HCT116 (cell line): ENCODE measurements around the gene CELF4. TPM values are rescaled to one million over a fixed set of nuclear protein-coding genes. Genes with fewer than 3 reads are reported as not detected.

Source experiments
- ATAC-seq: fragments of 200-7000 bp; cut with Tn5 transposase; 2 replicates; pipeline ENCODE4 v1.9.1; 2020; ENCODE audit warnings: mild to moderate bottlenecking, moderate library complexity
- BruUV-seq: library from RNA; stranded (reverse); fragments of 400-500 nt; replicated peaks from 2 replicates; lab custom pipeline; 2021; lab: Mats Ljungman, UMichigan
- CTCF ChIA-PET: fragments of 300-600 bp; sonication (Branson Sonifier 250); formaldehyde crosslinking; loops from one replicate; lab custom pipeline; 2021; ENCODE audit warnings: antibody characterized with exemption; lab: Charles Lee
- POLR2A ChIA-PET: fragments of 300-600, 350-600 bp; sonication (Branson Sonifier 250); formaldehyde crosslinking; loops from one replicate; lab custom pipeline; 2021; ENCODE audit warnings: antibody characterized with exemption; lab: Charles Lee
- RAD21 ChIA-PET, 2 experiments: fragments of 300-600 bp; sonication (Branson Sonifier 250); formaldehyde crosslinking; loops; one replicate each; lab custom pipeline; 2023; ENCODE audit warnings: low total read pairs in 2 of 2; ENCODE audit not compliant: uncharacterized antibody in 2 of 2, unreplicated experiment in 2 of 2, low non-redundant PET in 1 of 2; lab: Charles Lee
- DNase-seq: peaks from one replicate; pipeline ENCODE4 v3.0.0-alpha.2; 2010; ENCODE audit warnings: low read depth, low spot score
- H2AFZ ChIP-seq: fragments of 200-600 bp; shearing (Covaris generic), sonication (generic); 2 replicates; pipeline ENCODE4 v1.6.1; 2017; ENCODE audit warnings: low read depth, mixed run types, mixed read lengths, antibody characterized with exemption, low read length; ENCODE audit not compliant: poor library complexity, severe bottlenecking
- H3K27ac ChIP-seq: 2 replicates; pipeline ENCODE4 v1.5.1; 2012; ENCODE audit warnings: low read depth, low read length
- H3K27me3 ChIP-seq: fragments of 200-600 bp; sonication (generic); 2 replicates; pipeline ENCODE4 v1.6.1; 2016; ENCODE audit warnings: mixed run types, low read length, mixed read lengths; ENCODE audit not compliant: insufficient read depth
- H3K36me3 ChIP-seq, 2 experiments: fragments of 200-500 bp in 1 of 2; fragments of 200-600 bp in 1 of 2; sonication (Bioruptor generic) in 1 of 2; sonication (generic) in 1 of 2; 2 replicates each; pipeline versions ENCODE4 v1.5.1 to v1.6.1; 2014 to 2016; ENCODE audit warnings: low read length in 2 of 2, inconsistent platforms in 1 of 2, mixed read lengths in 1 of 2, mixed run types in 1 of 2; ENCODE audit not compliant: insufficient read depth in 2 of 2, control insufficient read depth in 1 of 2
- H3K4me1 ChIP-seq, 2 experiments: fragments of 200-600 bp in 1 of 2; sonication (generic) in 1 of 2; 2 replicates each; pipeline versions ENCODE4 v1.5.1 to v1.6.1; 2012 to 2017; ENCODE audit warnings: low read length in 2 of 2, inconsistent platforms in 1 of 2, mild to moderate bottlenecking in 1 of 2, mixed read lengths in 1 of 2, mixed run types in 1 of 2, moderate library complexity in 1 of 2; ENCODE audit not compliant: insufficient read depth in 2 of 2, control insufficient read depth in 1 of 2
- H3K4me2 ChIP-seq: fragments of 200-600 bp; sonication (generic); 2 replicates; pipeline ENCODE4 v1.6.1; 2017; ENCODE audit warnings: mixed run types, low read length, mixed read lengths
- H3K4me3 ChIP-seq, 2 experiments: fragments of 200-600 bp in 1 of 2; sonication (generic) in 1 of 2; replicated peaks in 1 of 2; 2 replicates each; pipeline ENCODE4 v1.5.1; 2011 to 2016; ENCODE audit warnings: low read length in 2 of 2, control low read depth in 1 of 2, low read depth in 1 of 2, mild to moderate bottlenecking in 1 of 2, mixed read lengths in 1 of 2, mixed run types in 1 of 2
- H3K79me2 ChIP-seq: fragments of 200-600 bp; sonication (generic); 2 replicates; pipeline ENCODE4 v1.6.1; 2017; ENCODE audit warnings: mild to moderate bottlenecking, mixed run types, low read length, moderate library complexity, mixed read lengths; ENCODE audit not compliant: insufficient read depth
- H3K9ac ChIP-seq: fragments of 200-600 bp; sonication (generic); 2 replicates; pipeline ENCODE4 v1.6.1; 2016; ENCODE audit warnings: low read length, mixed read lengths
- H3K9me2 ChIP-seq: fragments of 200-600 bp; sonication (generic), shearing (Covaris generic); 2 replicates; pipeline ENCODE4 v1.6.1; 2017; ENCODE audit warnings: mixed run types, mild to moderate bottlenecking, moderate library complexity; ENCODE audit not compliant: insufficient read depth
- H3K9me3 ChIP-seq, 2 experiments: fragments of 200-500 bp in 1 of 2; fragments of 200-600 bp in 1 of 2; sonication (Bioruptor generic) in 1 of 2; sonication (generic) in 1 of 2; 2 replicates each; pipeline ENCODE4 v1.6.1; 2014 to 2017; ENCODE audit warnings: low read length in 2 of 2, mixed read lengths in 2 of 2, inconsistent platforms in 1 of 2, low read depth in 1 of 2, mild to moderate bottlenecking in 1 of 2, mixed run types in 1 of 2, moderate library complexity in 1 of 2; ENCODE audit not compliant: control insufficient read depth in 1 of 2, insufficient read depth in 1 of 2
- H4K20me1 ChIP-seq: fragments of 200-600 bp; sonication (generic), shearing (Covaris generic); 2 replicates; pipeline ENCODE4 v1.6.1; 2017; ENCODE audit warnings: mixed run types, mild to moderate bottlenecking, moderate library complexity; ENCODE audit not compliant: insufficient read depth
- ATF3 ChIP-seq: IDR thresholded peaks from 2 replicates; pipeline ENCODE4 v1.6.1; 2012
- CEBPB ChIP-seq: IDR thresholded peaks from 2 replicates; pipeline ENCODE4 v1.6.1; 2012; ENCODE audit warnings: low read depth
- EGR1 ChIP-seq: IDR thresholded peaks from 2 replicates; pipeline ENCODE4 v1.6.1; 2012; ENCODE audit warnings: low read depth
- EZH2 ChIP-seq: fragments of 200-600 bp; sonication (generic); IDR thresholded peaks from 2 replicates; pipeline ENCODE4 v1.6.1; 2017; ENCODE audit warnings: antibody characterized with exemption, mixed run types
- EZH2phosphoT487 ChIP-seq: fragments of 200-600 bp; IDR thresholded peaks from 2 replicates; pipeline ENCODE4 v1.6.1; 2018; ENCODE audit warnings: antibody characterized with exemption, borderline replicate concordance
- FOSL1 ChIP-seq: IDR thresholded peaks from 2 replicates; pipeline ENCODE4 v1.6.1; 2012; ENCODE audit warnings: low read depth
- JUND ChIP-seq: IDR thresholded peaks from 2 replicates; pipeline ENCODE4 v1.6.1; 2012
- POLR2A ChIP-seq: IDR thresholded peaks from 2 replicates; pipeline ENCODE4 v1.7.0; 2011; ENCODE audit warnings: borderline replicate concordance; ENCODE audit not compliant: insufficient read depth, insufficient read length; ENCODE audit errors: extremely low read depth
- POLR2AphosphoS5 ChIP-seq: IDR thresholded peaks from 2 replicates; pipeline ENCODE4 v1.6.1; 2011; ENCODE audit warnings: mild to moderate bottlenecking, low read depth, low read length, moderate library complexity
- SIN3A ChIP-seq: IDR thresholded peaks from 2 replicates; pipeline ENCODE4 v1.6.1; 2012; ENCODE audit warnings: low read depth
- SP1 ChIP-seq: IDR thresholded peaks from 2 replicates; pipeline ENCODE4 v1.6.1; 2012; ENCODE audit warnings: low read depth
- TCF7L2 ChIP-seq: IDR thresholded peaks from 2 replicates; pipeline ENCODE4 v1.7.0; 2011; ENCODE audit warnings: borderline replicate concordance, inconsistent platforms; ENCODE audit not compliant: insufficient read depth, insufficient read length; ENCODE audit errors: extremely low read depth
- ZFX ChIP-seq: fragments of 450-650 bp; IDR thresholded peaks from 2 replicates; pipeline ENCODE4 v1.6.1; 2017
- ZNF274 ChIP-seq: fragments of 200-500 bp; sonication (Bioruptor generic); IDR thresholded peaks from 2 replicates; pipeline ENCODE4 v1.6.1; 2014; ENCODE audit warnings: mild to moderate bottlenecking, low read depth, low read length, inconsistent platforms
- intact Hi-C: fragments of 100-400 bp; cut with micrococcal nuclease; formaldehyde crosslinking; loops from 2 replicates; pipeline ENCODE4 v1.10.0; 2022
- total RNA-seq: library from RNA; stranded (reverse); gene quantifications from one replicate; pipeline ENCODE4 v1.2.1, GENCODE V29; 2021; ENCODE audit not compliant: unreplicated experiment
- TF ChIP-seq, protein P1 (sequence below): IDR thresholded peaks from 2 replicates; pipeline ENCODE4 v1.6.1; 2012; ENCODE audit warnings: low read depth
- TF ChIP-seq, protein P2 (sequence below): IDR thresholded peaks from 2 replicates; pipeline ENCODE4 v1.6.1; 2012

The CELF4 gene
- total RNA-seq, 1 experiment from 2014 or later, result not detected

DNA sequence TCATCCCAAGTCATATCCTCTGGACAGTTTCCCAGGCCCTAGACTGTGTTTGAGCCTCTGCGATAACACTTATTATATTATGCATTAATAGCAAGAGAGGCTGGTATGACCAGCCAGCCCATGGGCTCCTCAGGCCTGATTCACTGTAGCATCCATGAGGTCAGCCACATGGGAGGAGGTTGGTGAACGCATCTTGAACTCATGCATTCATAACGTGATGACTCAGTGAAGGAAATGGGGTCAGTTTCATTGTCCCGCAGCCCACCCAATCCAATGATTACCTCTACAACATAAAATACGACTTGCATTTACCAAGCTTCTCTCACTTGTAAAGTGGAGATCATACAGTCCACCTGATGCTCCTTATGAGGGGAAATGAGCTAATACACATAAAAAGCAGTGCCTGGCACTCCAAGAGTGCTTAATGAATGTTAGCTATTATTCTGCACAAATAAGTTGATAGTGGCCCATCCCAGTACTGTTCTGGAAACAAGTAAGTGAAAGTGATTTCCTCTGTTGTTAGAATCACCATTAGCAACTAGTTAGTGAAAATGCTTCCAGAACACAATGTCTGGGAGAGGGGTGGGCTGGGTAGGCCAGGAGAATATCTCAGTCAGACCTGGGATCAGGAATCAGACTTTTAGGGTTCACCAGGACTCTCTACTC, 46.1 kb upstream of the CELF4 start:
- BruUV-seq, result no TSS peak
- ChIA-PET POLR2A (no interaction called here), RAD21 (no interaction called here), CTCF (no interaction called here)
- peaks cover 42% of the 10 kb centered on the region for H3K27me3 ChIP-seq
- ATAC-seq (no peak), DNase-seq (no peak)
- no peaks in the 10 kb centered on the region for H3K36me3 ChIP-seq
- no peak overlapping the region for H3K27ac ChIP-seq
- H3K79me2 ChIP-seq, result no peaks in the 10 kb centered on the region
- H3K4me1 ChIP-seq, result no peaks in the 10 kb centered on the region
- no peak for TF ChIP-seq TCF7L2
- no peak overlapping the region for H3K9ac ChIP-seq
- no peak overlapping the region for H2AFZ ChIP-seq
- H3K9me2 ChIP-seq, result no peaks in the 10 kb centered on the region
- no peak overlapping the region for H3K4me3 ChIP-seq
- H3K9me3 ChIP-seq, result no peaks in the 10 kb centered on the region
- intact Hi-C loops, result no loop called here
- no peak overlapping the region for H3K4me2 ChIP-seq
- no peaks in the 10 kb centered on the region for H4K20me1 ChIP-seq

DNA sequence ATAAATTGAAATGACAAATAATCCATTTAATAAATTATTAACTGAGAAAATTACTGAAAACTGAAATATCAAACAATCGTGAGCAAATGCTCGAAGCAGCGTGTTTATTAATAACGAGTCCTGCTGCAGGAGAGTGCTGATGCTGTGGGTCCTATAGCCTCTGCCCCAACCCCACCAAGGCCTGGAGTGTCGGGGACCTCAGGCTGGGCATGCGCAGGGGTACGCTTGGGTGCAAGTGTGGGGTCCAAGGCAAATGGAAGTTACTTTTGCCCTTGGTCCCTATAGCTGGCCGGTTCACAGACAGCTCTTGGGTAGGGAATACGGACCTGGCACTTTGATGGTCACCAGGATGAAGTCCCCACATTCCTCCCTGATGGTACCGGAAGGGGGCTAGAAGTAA, 43.3 kb upstream of the CELF4 start:
- Histone ChIP-seq H4K20me1 (no peaks in the 10 kb centered on the region), H3K27ac (no peak overlapping the region), H3K4me2 (no peak overlapping the region), H3K79me2 (no peaks in the 10 kb centered on the region), H3K9ac (no peak overlapping the region), H3K9me3 (no peaks in the 10 kb centered on the region), H3K9me2 (no peaks in the 10 kb centered on the region), H3K4me1 (no peaks in the 10 kb centered on the region), H2AFZ (no peak overlapping the region), H3K27me3 (peaks cover 26% of the 10 kb centered on the region), H3K36me3 (no peaks in the 10 kb centered on the region), H3K4me3 (no peak overlapping the region)
- no TSS peak for BruUV-seq
- DNase-seq (no peak), ATAC-seq (no peak)
- ChIA-PET POLR2A (no interaction called here), RAD21 (no interaction called here), CTCF (no interaction called here)
- intact Hi-C loops, result no loop called here
- TF ChIP-seq, protein P1, sequence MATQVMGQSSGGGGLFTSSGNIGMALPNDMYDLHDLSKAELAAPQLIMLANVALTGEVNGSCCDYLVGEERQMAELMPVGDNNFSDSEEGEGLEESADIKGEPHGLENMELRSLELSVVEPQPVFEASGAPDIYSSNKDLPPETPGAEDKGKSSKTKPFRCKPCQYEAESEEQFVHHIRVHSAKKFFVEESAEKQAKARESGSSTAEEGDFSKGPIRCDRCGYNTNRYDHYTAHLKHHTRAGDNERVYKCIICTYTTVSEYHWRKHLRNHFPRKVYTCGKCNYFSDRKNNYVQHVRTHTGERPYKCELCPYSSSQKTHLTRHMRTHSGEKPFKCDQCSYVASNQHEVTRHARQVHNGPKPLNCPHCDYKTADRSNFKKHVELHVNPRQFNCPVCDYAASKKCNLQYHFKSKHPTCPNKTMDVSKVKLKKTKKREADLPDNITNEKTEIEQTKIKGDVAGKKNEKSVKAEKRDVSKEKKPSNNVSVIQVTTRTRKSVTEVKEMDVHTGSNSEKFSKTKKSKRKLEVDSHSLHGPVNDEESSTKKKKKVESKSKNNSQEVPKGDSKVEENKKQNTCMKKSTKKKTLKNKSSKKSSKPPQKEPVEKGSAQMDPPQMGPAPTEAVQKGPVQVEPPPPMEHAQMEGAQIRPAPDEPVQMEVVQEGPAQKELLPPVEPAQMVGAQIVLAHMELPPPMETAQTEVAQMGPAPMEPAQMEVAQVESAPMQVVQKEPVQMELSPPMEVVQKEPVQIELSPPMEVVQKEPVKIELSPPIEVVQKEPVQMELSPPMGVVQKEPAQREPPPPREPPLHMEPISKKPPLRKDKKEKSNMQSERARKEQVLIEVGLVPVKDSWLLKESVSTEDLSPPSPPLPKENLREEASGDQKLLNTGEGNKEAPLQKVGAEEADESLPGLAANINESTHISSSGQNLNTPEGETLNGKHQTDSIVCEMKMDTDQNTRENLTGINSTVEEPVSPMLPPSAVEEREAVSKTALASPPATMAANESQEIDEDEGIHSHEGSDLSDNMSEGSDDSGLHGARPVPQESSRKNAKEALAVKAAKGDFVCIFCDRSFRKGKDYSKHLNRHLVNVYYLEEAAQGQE, result no peak
- no peak for TF ChIP-seq EGR1
- TF ChIP-seq SIN3A, result no peak
- TF ChIP-seq POLR2AphosphoS5, result no peak
- no peak for TF ChIP-seq EZH2phosphoT487
- no peak for TF ChIP-seq ZFX
- TF ChIP-seq CEBPB, result no peak
- TF ChIP-seq ATF3, result no peak
- TF ChIP-seq ZNF274, result no peak
- TF ChIP-seq JUND, result no peak
- no peak for TF ChIP-seq POLR2A
- no peak for TF ChIP-seq EZH2
- TF ChIP-seq SP1, result no peak
- no peak for TF ChIP-seq TCF7L2
- TF ChIP-seq, protein P2, sequence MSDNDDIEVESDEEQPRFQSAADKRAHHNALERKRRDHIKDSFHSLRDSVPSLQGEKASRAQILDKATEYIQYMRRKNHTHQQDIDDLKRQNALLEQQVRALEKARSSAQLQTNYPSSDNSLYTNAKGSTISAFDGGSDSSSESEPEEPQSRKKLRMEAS, result no peak
- TF ChIP-seq FOSL1, result no peak
